Epithelial cell of proximal tubule (primary cell): ENCODE measurements around the gene PRKN. TPM values are rescaled to one million over a fixed set of nuclear protein-coding genes. Genes with fewer than 3 reads are reported as not detected.

Source experiments
- DNase-seq: peaks from one replicate; pipeline ENCODE4 v3.0.0-alpha.2; 2011; ENCODE audit warnings: low read depth
- H3K4me3 ChIP-seq: 2 replicates; pipeline ENCODE4 v1.5.1; 2011; ENCODE audit warnings: low read depth, mild to moderate bottlenecking, low read length
- total RNA-seq: library from RNA; depleted of rRNA; stranded (reverse); fragments of >200 nt; gene quantifications from 2 replicates; pipeline ENCODE4 v1.2.3, GENCODE V29; 2015
- TF ChIP-seq, protein P1 (sequence below): conservative IDR thresholded peaks from 2 replicates; pipeline ENCODE4 v1.5.1; 2012; ENCODE audit warnings: low read depth, mild to moderate bottlenecking, low read length

The PRKN gene
- total RNA-seq, 1 donor from 2014 or later, result 0.58 TPM

DNA sequence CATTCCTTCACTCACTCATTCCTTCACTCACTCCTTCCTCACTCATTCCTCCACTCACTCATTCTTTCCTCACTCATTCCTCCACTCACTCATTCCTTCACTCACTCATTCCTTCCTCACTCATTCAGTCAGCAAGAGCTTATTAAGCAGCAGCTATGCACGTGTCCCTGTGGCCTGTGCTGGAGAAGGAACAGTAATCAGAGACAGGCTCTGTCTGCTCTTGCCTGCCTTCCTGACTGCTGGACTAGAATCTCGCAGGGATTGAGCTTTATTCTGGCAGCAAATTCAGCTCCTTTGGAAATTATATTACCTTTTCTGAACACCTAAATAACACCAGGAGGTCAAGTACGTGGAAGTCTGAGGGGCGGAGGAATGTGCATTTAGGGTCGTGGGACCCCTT is 1314.8 kb downstream of the PRKN start:
- H3K4me3 ChIP-seq, result no peak overlapping the region
- TF ChIP-seq, protein P1, sequence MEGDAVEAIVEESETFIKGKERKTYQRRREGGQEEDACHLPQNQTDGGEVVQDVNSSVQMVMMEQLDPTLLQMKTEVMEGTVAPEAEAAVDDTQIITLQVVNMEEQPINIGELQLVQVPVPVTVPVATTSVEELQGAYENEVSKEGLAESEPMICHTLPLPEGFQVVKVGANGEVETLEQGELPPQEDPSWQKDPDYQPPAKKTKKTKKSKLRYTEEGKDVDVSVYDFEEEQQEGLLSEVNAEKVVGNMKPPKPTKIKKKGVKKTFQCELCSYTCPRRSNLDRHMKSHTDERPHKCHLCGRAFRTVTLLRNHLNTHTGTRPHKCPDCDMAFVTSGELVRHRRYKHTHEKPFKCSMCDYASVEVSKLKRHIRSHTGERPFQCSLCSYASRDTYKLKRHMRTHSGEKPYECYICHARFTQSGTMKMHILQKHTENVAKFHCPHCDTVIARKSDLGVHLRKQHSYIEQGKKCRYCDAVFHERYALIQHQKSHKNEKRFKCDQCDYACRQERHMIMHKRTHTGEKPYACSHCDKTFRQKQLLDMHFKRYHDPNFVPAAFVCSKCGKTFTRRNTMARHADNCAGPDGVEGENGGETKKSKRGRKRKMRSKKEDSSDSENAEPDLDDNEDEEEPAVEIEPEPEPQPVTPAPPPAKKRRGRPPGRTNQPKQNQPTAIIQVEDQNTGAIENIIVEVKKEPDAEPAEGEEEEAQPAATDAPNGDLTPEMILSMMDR, result no peak
- no peak for DNase-seq

DNA sequence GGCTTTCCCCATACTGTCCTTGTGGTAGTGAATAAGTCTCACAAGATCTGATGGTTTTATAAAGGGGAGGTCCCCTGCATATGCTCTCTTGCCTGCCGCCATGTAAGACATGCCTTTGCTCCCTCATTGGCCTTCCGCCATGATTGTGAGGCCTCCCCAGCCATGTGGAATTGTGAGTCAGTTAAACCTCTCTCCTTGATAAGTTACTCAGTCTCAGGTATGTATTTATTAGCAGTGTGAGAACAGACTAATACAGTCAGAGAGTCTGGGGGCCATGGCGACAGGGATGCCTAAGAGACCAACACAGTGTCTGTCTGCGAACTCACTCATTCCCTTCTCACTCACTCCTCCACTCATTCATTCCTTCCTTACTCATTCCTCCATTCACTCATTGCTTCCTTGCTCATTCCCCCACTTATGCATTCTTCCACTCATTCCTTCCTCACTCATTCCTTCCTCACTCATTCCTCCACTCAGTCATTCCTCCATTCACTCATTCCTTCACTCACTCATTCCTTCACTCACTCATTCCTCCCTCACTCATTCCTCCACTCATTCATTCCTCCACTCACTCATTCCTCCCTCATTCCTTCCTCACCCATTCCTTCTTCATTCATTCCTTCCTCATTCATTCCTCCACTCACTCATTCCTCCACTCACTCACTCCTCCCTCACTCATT is 1316.2 kb downstream of the PRKN start:
- H3K4me3 ChIP-seq, result no peak overlapping the region
- no peak for DNase-seq
- TF ChIP-seq, protein P1, result no peak

DNA sequence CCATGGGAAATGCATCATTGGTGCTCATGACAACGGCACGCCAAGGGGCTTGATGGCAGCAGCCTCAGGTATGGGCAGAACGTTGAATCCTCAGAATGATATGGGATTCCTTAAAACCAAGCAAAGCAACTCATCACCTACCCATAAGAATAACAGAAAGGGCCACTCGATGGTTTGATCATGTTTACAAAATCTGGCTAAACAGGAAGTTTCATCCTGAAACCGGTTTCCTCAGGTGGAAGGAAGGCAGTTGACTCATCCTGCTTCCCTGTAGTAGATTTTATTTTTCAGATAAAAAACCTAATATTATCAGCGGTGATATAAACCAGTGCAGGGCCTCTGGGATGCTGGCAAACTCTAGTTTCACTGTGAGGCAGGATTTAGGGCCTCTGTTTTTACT is 1316.8 kb downstream of the PRKN start:
- no peak for DNase-seq
- TF ChIP-seq, protein P1, result no peak
- no peak overlapping the region for H3K4me3 ChIP-seq

DNA sequence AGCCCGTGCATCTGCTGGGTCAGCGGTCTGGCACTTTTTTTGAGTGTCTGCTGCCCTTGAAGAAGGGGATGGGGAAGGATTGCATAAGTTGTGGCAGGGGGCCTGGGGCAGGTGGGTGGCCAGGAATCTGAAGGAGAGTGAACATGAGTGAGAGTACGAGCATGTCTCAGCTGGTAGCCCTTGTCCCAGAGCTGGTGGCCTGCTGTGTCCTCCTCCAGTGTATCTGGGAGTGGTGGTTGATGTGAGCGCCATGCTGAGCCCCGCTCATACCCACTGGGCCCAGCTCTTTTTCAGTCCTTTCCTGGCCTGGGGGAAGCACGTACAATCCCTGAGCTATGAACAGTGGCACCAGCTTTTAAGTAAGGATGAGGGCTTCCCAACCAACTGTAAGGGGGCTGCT is 1317.5 kb downstream of the PRKN start:
- H3K4me3 ChIP-seq, result no peak overlapping the region
- TF ChIP-seq, protein P1, result no peak
- DNase-seq, result no peak

DNA sequence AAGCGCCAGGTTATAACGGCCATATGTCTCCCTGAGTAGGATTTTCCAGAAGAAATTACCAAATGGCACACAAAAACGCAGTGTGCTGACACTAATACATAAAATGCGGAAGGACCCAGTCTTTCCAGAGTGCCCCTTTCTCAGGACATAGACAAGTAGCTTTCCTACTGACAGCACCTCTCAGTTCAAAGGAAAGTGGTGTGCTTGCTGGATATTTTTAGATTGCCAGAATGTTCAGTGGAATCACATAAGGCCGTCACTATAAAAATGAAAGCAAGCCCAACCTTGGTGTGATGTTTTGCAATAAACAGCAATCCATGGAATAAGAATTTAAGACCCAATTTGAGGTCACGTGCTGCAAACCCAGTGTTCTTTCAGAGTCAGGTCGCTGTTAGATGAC is 1318.2 kb downstream of the PRKN start:
- DNase-seq, result no peak
- TF ChIP-seq, protein P1, result no peak

DNA sequence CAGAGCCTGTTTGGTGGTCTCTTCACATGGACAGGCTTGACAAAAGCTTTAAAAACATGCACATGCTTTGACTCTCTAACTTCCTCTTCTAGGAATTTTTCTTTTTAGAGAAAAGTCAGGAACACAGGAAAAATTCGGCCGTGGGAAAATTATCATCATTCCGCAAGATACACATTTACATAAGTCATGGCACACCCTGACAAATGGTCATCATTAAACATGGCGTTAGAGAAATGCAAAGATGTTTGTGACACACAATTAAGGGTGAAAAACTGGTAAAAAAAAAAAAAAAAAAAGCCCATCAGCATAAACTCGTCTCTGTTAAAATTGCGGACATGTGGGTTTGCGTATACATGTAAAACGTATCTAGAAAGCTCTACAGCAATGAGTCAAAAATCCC is 1319.5 kb downstream of the PRKN start:
- no peak for DNase-seq
- H3K4me3 ChIP-seq, result no peak overlapping the region
- TF ChIP-seq, protein P1, result no peak

More for the DNA sequence above, 1318.2 kb downstream of the PRKN start:
- no peak overlapping the region for H3K4me3 ChIP-seq

DNA sequence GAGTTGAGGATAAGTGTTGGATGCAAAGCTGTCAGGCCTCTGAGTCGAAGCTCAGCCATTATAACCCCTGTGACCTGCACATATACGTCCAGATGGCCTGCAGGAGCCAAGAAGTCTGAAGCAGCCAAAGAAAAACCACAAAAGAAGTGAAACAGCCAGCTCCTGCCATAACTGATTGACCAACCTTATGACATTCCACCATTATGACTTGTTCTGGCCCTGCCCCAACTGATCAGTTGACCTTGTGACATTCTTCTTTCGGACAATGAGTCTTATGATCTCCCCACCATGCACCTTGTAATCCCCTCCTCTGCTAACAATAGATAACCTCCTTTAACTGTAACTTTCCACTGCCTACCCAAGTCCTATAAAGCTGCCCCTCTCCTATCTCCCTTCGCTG is 1320.0 kb downstream of the PRKN start:
- TF ChIP-seq, protein P1, result no peak
- H3K4me3 ChIP-seq, result no peak overlapping the region
- peak; percentile 92 for DNase-seq
